Measurements from ENCODE around the gene HDAC9.

The HDAC9 gene

GRCh38 chr7:18495412-18496340, at the start of gene HDAC9:
Gene HDAC9, plus strand, starts transcription at chr7:18495749. Its CDS starts 554 bp downstream, at chr7:18496303.
- peak; percentile 12 for DNase-seq (ENCODE audit: low spot score)

- DNase-seq (ENCODE audit: low spot score), result no peak
Measured at GRCh38 chr7:18445916-18446520, 49.5 kb upstream of the HDAC9 start.

DNA sequence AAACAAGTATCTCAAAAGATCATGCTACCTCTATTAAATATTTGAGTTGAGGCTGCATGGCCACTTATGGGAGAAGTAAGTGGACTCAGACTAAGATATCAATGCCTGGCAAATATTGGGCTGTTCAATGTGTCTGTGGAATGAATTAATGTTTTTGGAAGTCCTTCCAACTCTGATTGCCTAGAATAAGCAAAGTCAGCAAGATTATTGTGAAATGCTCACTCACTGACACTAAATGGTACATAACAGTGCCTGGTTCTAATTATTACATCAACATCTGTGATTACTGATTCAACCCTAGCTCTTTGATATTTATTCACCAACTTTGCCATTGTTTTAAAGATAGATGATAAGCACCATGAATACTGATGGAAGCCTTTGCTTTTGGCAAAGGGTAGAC, 45.5 kb upstream of the HDAC9 start:
- DNase-seq (ENCODE audit: low spot score), result no peak

DNA sequence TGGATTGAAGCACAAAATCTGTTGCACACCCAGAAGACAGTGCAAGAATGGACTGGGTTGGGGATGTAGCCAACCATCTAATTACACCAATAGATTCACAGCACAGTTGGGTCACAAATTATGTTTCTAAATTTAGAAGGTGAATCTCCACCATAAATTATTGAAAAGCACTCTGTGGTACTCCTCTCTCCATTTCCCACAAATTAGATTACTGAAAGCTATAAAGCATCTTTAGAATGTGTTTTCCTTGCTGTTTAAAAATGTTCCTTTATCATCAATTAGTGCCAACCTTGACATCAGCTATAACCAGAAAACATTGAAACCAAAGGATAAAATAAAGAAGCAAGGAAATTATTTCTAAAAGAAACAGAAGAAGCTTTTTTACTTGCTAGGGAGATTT, 39.9 kb upstream of the HDAC9 start:
- no peak for DNase-seq (ENCODE audit: low spot score)

DNA sequence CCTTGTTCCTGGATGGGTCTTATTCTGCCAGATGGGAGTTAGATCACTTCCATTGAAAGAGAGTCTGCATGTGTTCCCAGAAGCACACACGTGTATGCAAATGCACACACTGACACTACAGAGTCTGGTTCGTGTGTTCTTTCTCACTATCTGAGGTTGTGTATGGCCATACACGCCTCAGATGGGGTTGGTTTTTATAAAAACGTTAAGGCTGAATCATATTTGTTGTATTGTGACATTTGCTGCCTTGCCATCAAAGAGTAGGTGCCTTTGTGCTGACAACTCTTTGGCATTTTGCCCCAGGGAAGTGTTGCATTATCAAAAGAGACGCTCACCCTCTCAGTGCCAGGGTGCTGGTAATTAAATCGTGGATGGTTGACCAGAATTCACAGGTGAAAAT, 37.7 kb upstream of the HDAC9 start:
- DNase-seq (ENCODE audit: low spot score), result no peak

DNA sequence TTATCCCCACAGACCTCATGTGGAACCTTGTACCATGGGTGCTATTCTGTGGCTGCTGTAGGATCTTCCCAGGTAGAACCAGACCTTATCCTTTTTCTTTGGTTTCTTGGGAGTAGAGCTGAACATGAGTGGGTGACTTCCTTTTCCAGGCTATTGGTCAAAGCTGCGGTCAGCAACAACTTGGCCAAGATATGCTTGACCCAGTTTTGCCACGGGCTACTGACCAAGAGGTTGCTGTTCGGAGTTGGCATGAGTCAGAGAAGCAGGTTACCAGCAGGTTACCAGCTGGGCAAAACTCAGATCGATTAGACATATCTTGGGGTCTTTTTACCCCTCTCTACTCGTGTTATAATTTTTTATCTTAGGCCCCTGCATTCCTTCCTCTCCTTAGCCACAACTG, 36.7 kb upstream of the HDAC9 start:
- DNase-seq (ENCODE audit: low spot score), result peak; percentile 23

DNA sequence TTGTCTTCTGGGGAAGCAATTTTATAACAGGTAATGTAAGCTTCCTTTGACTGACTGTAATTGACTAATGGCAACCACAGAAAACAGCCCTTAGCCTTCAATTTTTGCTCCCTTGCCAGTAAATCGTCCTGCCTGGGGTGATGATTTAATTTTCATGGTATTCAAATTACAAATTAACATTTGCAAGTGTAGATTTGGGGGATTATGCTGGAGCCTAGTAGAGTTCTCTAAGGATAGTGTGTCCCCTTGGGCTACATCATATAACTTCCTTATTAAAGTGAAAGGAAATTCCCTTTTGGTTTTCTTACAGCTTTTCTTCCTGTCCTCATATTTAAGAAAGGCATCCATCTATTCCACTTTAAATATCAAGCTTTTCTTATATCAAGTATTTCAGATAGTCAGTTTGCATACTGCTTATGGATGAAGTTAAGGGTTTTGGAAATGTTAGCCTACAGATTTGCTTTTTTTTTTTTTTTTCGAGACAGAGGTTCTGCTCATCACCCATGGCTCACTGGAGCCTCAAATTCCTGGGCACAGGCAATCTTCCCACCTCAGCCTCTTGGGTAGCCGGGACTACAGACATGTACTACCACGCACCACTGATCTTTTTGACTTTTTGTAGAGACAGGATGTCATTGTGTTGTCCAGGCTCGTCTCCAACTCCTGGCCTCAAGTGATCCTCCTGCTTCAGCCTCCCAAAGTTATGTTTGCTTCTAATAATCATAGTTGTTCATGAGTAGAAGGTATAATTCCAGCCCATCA, 35.9 kb upstream of the HDAC9 start:
- no peak for DNase-seq (ENCODE audit: low spot score)

DNA sequence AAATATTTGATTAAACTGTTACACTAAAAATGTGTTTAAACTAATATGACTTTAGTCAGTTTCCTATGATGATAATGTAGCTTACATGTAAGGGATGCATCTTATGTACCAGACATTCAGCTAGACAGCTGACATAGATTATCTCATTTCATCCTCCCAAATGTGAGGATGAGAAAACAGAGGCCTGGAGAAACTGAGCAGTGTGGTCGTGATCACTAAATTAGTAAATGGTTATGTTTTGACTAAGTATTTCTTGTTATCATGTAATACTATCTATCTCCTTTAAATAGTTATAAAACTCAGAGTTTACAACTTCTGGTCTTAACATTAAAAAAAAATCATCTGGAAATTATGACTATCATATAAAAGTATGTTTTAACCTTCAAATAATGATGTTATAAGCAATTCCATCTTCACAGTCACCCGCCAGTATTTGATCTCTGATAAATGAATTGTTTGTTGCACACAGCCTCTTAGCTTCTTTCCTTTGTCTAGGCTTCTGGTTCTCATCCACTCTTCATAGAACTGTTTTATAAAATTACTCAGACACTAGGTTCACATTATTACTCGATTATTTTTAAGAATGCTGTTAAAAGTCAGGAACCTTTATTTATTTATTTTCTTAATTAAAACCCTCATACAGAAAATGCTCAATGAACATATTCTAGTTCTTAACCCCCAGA, 33.6 kb upstream of the HDAC9 start:
- no peak for DNase-seq (ENCODE audit: low spot score)

- no peak for DNase-seq (ENCODE audit: low spot score)
Measured at GRCh38 chr7:18464830-18465229, 30.7 kb upstream of the HDAC9 start.

DNA sequence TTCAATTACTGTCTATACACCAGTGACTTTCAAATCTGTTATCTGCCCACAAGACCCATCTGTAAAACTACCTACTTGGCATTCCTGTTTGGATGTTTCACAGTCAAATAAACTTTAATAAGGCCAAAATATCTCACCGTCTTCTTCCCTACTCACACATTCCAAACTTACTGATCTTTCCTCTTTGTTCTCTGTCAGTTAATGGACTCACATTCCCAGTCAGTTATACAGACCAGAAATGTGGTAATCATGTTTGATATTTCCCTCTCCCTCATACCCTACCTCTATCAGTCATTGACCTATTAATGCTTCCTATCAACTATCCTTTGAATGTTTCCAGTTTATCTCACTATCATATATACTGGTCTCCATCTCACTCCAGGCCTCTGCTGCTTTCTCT, 28.5 kb upstream of the HDAC9 start:
- DNase-seq (ENCODE audit: low spot score), result no peak

DNA sequence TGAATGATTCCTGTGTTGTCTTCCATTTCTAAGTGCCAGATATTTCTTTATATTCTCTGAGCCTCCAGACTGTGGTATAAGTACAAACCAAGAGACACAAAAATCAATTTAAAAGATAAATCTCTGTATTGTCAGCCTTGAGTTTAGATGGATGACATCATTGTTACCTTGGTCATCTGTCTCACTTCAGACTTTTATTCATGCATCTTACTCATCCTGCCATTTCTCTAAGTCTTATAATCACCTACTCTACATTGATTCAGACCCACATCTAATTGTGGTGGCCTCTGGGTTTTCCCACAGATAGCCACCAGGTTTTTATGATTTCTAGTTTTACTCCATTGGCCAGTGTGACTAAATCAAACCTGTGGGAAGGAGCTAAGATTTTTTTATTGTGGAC, 26.8 kb upstream of the HDAC9 start:
- no peak for DNase-seq (ENCODE audit: low spot score)

GRCh38 chr7:18469316-18469715, 26.2 kb upstream of the HDAC9 start:
- DNase-seq (ENCODE audit: low spot score), result no peak

- DNase-seq (ENCODE audit: low spot score), result no peak
Measured at GRCh38 chr7:18471476-18472160, 23.9 kb upstream of the HDAC9 start.

DNA sequence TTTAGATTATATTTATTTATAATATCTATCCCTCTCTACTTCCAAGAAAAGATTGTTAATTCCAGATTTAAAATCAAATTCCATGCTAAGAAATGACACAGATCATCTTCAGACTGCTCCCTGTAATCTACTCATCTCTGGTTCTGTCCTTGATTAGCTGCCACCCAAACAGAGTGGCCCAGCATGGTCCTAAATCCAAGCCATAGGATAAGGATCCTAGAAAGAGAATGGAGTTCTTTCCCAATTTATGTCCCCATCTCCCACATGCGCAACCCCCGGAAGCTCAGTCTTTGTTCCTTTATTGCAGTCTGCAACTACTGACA, 23.4 kb upstream of the HDAC9 start:
- DNase-seq (ENCODE audit: low spot score), result no peak

DNA sequence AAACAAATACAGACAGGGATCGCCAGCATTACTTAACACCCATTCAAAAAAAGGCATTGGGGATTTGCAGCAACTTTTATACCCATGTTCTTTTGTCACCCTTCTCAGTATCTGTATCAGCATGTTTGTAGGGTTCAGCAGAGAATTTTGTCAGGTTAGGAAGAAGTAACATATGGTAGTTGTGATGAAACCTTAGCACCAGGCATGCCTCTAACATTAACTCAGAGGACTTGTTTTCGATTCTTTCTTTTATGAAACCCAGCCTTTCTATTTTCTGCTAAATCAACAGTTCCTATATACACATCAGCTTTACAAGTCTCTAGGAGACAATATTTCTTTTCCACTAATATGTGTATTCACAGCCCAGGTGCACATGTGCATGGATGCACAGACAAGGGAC, 22.4 kb upstream of the HDAC9 start:
- DNase-seq (ENCODE audit: low spot score), result no peak

DNA sequence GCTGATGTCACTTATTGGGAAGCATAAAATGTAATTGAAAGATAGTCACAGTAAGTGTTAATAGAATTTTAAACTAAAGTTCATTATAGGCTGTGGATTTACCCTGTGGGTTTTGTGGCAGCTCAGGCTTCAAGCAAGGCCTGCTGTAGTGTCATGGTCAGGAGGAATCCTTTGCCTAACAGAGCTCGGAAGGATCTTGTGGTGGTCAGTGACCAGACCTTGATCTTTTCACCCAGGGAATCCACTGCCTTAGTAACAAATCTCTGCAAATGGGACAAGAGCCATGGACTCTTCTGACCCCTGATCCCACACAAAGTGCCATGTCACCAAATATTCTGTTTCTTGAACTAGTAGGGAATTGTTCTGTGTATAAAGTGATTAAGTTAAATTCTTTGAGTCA, 20.6 kb upstream of the HDAC9 start:
- DNase-seq (ENCODE audit: low spot score), result no peak

- no peak for DNase-seq (ENCODE audit: low spot score)
Measured at GRCh38 chr7:18475488-18475887, 20.1 kb upstream of the HDAC9 start.

DNA sequence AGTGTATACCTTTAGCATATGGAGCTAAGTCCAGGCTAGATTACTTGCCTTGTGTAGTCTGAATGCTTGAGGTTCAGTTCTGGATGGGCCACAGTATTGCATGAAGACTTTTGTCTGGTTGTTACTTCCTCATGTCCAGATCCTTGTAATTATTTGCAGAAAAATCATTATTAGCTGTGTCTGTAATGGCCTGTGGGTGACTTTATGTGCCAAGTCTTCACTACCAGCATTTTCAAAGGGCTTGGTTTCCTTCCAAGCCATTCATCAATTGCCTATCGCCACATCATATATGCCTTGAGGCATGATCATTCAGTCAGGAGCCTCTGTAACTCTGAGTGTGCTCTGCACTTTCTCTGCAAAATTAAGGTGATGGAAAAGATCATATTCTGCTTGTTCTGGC, 13.8 kb upstream of the HDAC9 start:
- no peak for DNase-seq (ENCODE audit: low spot score)

- no peak for DNase-seq (ENCODE audit: low spot score)
Measured at GRCh38 chr7:18488049-18488448, 7.5 kb upstream of the HDAC9 start.

DNA sequence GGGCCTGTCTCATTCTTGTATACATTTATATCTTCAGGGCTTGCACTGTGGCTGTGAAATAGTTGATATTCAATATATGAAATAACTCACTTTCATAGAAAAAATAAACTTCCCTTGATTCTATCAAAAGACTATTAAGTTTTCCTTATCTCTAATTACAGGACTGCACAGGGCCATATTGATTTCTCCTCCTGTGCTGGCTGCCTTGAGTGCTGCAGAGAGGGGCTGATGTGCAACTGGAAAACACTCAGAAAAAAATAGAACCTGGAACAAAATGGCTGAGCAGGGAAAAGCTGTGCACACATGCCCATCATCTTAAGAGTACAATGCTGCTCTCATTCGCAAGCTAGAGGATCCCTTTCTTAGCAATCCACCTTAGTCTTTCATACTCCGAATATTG, 5.9 kb upstream of the HDAC9 start:
- no peak for DNase-seq (ENCODE audit: low spot score)

GRCh38 chr7:18491871-18492270, 3.7 kb upstream of the HDAC9 start:
- DNase-seq (ENCODE audit: low spot score), result no peak

DNA sequence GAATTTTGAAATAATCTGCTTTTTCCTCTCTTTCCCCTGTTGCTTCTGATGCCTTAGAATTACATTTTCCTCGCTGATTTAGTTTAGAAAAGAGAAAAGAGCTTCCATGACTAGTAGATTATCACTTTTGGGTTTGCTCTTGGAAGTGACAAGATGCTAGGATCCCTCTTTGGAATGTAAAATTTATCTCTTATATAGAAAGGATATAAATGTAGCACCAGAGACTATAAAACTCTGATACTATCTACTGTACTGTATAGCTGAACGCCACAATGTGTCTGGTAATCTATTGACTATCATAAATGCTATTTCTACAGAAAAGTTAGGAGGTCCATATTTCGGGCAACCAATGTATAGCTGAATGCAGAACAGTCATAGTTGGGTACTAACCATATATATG, 1.1 kb upstream of the HDAC9 start:
- no peak for DNase-seq (ENCODE audit: low spot score)

Data from AG08396 (cell line).